GM23338 (cell line): ENCODE measurements around the gene YES1. TPM values are rescaled to one million over a fixed set of nuclear protein-coding genes. Genes with fewer than 3 reads are reported as not detected.
A peak's percentile ranks its signal among the peaks of the same experiment; 100 is the strongest.

Source experiments
- ATAC-seq: fragments of 200-7000 bp; cut with Tn5 transposase; 3 replicates; pipeline ENCODE4 v1.9.1; 2020
- DNase-seq: peaks from one replicate; pipeline ENCODE4 v3.0.0-alpha.2; 2015; ENCODE audit warnings: low spot score
- H2AFZ ChIP-seq: fragments of 200-600 bp; sonication (generic); 2 replicates; pipeline ENCODE4 v1.8.0; 2016; ENCODE audit warnings: antibody characterized with exemption, mild to moderate bottlenecking, moderate library complexity
- H3F3A ChIP-seq: fragments of 200-600 bp; sonication (generic); replicated peaks from 2 replicates; pipeline ENCODE4 v1.8.0; 2017; ENCODE audit warnings: antibody characterized with exemption, mixed run types, low read depth
- H3K27ac ChIP-seq: fragments of 200-600 bp; sonication (generic); 2 replicates; pipeline ENCODE4 v1.6.1; 2016; ENCODE audit warnings: low read depth
- H3K27me3 ChIP-seq: fragments of 200-600 bp; sonication (generic); 2 replicates; pipeline ENCODE4 v1.8.0; 2016; ENCODE audit warnings: mild to moderate bottlenecking, mixed run types, moderate library complexity; ENCODE audit not compliant: insufficient read depth
- H3K36me3 ChIP-seq: fragments of 200-600 bp; sonication (generic); 2 replicates; pipeline ENCODE4 v1.8.0; 2016; ENCODE audit warnings: mild to moderate bottlenecking; ENCODE audit not compliant: insufficient read depth
- H3K4me1 ChIP-seq: fragments of 200-600 bp; sonication (generic); 2 replicates; pipeline ENCODE4 v1.8.0; 2016; ENCODE audit warnings: mild to moderate bottlenecking, moderate library complexity; ENCODE audit not compliant: insufficient read depth
- H3K4me2 ChIP-seq: fragments of 200-600 bp; sonication (generic); 2 replicates; pipeline ENCODE4 v1.7.1; 2017; ENCODE audit warnings: mixed run types
- H3K4me3 ChIP-seq: fragments of 200-600 bp; sonication (generic); 2 replicates; pipeline ENCODE4 v1.6.1; 2016; ENCODE audit warnings: mixed run types
- H3K79me2 ChIP-seq: fragments of 200-600 bp; sonication (generic); replicated peaks from 2 replicates; pipeline ENCODE4 v1.8.0; 2017; ENCODE audit warnings: mild to moderate bottlenecking; ENCODE audit not compliant: insufficient read depth
- H3K9me2 ChIP-seq: fragments of 200-600 bp; sonication (generic); 2 replicates; pipeline ENCODE4 v1.8.0; 2017; ENCODE audit not compliant: insufficient read depth
- H4K20me1 ChIP-seq: fragments of 200-600 bp; sonication (generic); replicated peaks from 2 replicates; pipeline ENCODE4 v1.8.0; 2017; ENCODE audit warnings: mild to moderate bottlenecking; ENCODE audit not compliant: insufficient read depth
- H3K27ac Mint-ChIP-seq: 2 replicates; pipeline ENCODE4 v1.8.0; 2020; ENCODE audit warnings: inconsistent platforms, mild to moderate bottlenecking, moderate library complexity, mixed read lengths
- H3K27me3 Mint-ChIP-seq: 3 replicates; pipeline ENCODE4 v1.8.0; 2022; ENCODE audit warnings: low read depth, mild to moderate bottlenecking, moderate library complexity, mixed read lengths, inconsistent platforms; ENCODE audit not compliant: insufficient read depth, poor library complexity
- H3K36me3 Mint-ChIP-seq: 3 replicates; pipeline ENCODE4 v1.8.0; 2021; ENCODE audit warnings: low read depth, mild to moderate bottlenecking, inconsistent platforms, moderate library complexity, mixed read lengths
- H3K4me1 Mint-ChIP-seq: 3 replicates; pipeline ENCODE4 v1.8.0; 2020; ENCODE audit warnings: mild to moderate bottlenecking, inconsistent platforms, mixed read lengths
- H3K4me3 Mint-ChIP-seq: 3 replicates; pipeline ENCODE4 v1.8.0; 2021; ENCODE audit warnings: moderate library complexity, mild to moderate bottlenecking, inconsistent platforms, mixed read lengths
- H3K9me3 Mint-ChIP-seq: 3 replicates; pipeline ENCODE4 v1.8.0; 2020; ENCODE audit warnings: moderate library complexity, mild to moderate bottlenecking, inconsistent platforms, mixed read lengths
- CREB1 ChIP-seq: fragments of 250-450 bp; sonication (Bioruptor Pico); IDR thresholded peaks from 2 replicates; pipeline ENCODE4 v1.5.0; 2020; ENCODE audit warnings: low read depth, mild to moderate bottlenecking, moderate library complexity
- ETS1 ChIP-seq: IDR thresholded peaks from 2 replicates; pipeline ENCODE4 v1.6.1; 2016; ENCODE audit warnings: antibody characterized with exemption
- EZH2 ChIP-seq: fragments of 200-600 bp; sonication (generic); IDR thresholded peaks from one replicate; pipeline ENCODE4 v1.8.0; 2017; ENCODE audit warnings: antibody characterized with exemption, mild to moderate bottlenecking, low read depth; ENCODE audit not compliant: unreplicated experiment
- EZH2phosphoT487 ChIP-seq: fragments of 200-600 bp; sonication (generic); IDR thresholded peaks from one replicate; pipeline ENCODE4 v1.8.1; 2018; ENCODE audit warnings: antibody characterized with exemption; ENCODE audit not compliant: unreplicated experiment
- JUNB ChIP-seq: IDR thresholded peaks from one replicate; pipeline ENCODE4 v1.6.1; 2016; ENCODE audit warnings: antibody characterized with exemption; ENCODE audit not compliant: unreplicated experiment
- NANOG ChIP-seq: IDR thresholded peaks from 2 replicates; pipeline ENCODE4 v1.6.1; 2016; ENCODE audit warnings: antibody characterized with exemption, borderline replicate concordance
- POLR2AphosphoS5 ChIP-seq: IDR thresholded peaks from 2 replicates; pipeline ENCODE4 v1.6.1; 2016; ENCODE audit warnings: antibody characterized with exemption, low read depth
- STAT1 ChIP-seq: IDR thresholded peaks from one replicate; pipeline ENCODE4 v1.6.1; 2016; ENCODE audit warnings: antibody characterized with exemption; ENCODE audit not compliant: unreplicated experiment
- ZNF114 ChIP-seq: fragments of 250-450 bp; sonication (Bioruptor Pico); IDR thresholded peaks from 2 replicates; pipeline ENCODE4 v1.5.0; 2020; ENCODE audit warnings: mild to moderate bottlenecking, moderate library complexity
- ZNF331 ChIP-seq: fragments of 250-450 bp; sonication (Bioruptor Pico); IDR thresholded peaks from 2 replicates; pipeline ENCODE4 v1.5.0; 2020; ENCODE audit warnings: low read depth, mild to moderate bottlenecking, moderate library complexity
- polyA plus RNA-seq: library from polyadenylated mRNA; unstranded; fragments of >200 nt; fragmentation: Nextera tagmentation; extraction: Ambion mirVana; gene quantifications from 2 replicates; pipeline ENCODE4 v1.2.1, GENCODE V29; 2016
- total RNA-seq: library from RNA; depleted of rRNA; stranded (reverse); fragments of >200 nt; shearing (Covaris generic); gene quantifications from 2 replicates; pipeline ENCODE4 v1.2.3, GENCODE V29; 2014
- TF ChIP-seq, protein P1 (sequence below), 2 experiments: fragments of 200-600 bp in 1 of 2; sonication (generic) in 1 of 2; conservative IDR thresholded peaks; 2 replicates each; pipeline versions ENCODE4 v1.5.1 to v1.6.1; 2016 to 2017; ENCODE audit warnings: antibody characterized with exemption in 2 of 2, low read depth in 2 of 2, mild to moderate bottlenecking in 2 of 2, moderate library complexity in 1 of 2
- TF ChIP-seq, protein P2 (sequence below): IDR thresholded peaks from one replicate; pipeline ENCODE4 v1.6.1; 2018; ENCODE audit warnings: antibody characterized with exemption; ENCODE audit not compliant: unreplicated experiment
- TF ChIP-seq, protein P3 (sequence below): fragments of 250-450 bp; sonication (Bioruptor Pico); IDR thresholded peaks from 2 replicates; pipeline ENCODE4 v1.5.0; 2020; ENCODE audit warnings: mild to moderate bottlenecking, moderate library complexity

Gene YES1
- total and polyA plus RNA-seq, 2 experiments from 2014 or later, result 25.4 to 327 TPM

DNA sequence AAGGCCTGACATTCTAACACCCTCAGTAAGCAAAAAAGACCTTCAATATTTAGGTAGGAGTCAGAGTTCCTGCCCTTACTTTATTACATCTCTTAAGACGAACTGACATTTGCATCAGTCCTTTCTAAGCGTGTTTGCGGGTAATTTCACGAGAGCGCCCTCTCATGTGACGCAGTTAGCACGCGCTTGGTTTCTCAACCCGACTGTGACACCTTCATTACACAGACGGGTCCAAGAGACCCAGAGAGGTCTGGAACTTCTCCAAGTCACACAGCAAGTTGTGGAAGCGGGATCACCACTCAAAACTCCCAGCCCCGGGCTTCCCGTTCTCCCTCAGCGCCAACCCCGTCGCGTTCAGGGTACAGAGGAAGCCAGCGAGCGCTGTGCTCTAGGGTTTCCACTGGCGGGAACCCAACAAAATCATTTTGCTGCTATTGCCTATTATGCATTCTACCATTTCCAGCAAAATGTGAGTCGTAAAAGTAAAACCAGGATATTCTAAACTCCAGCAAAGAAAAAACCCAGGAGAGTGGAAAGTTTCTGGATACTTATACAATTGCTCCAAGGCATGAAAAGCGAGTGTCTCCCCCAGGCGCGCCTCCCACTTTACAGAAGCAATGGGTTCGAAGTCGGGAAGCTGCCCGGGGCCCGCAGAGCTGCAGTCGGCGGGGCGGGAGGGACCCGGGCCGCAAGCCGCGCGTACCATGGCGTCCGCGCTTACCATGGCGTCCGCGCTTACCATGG lies 100.2 kb downstream of the YES1 start:
- Histone ChIP-seq H3K4me3 (peak overlapping the region; percentile 98), H3K27ac (peak overlapping the region; percentile 79; the same call in 1 of the 2 replicates), H4K20me1 (peaks cover 32% of the 10 kb centered on the region), H3F3A (peaks cover 5% of the 10 kb centered on the region; the same call in 1 of the 2 replicates), H3K9me2 (no peaks in the 10 kb centered on the region), H3K4me2 (peak overlapping the region; percentile 96), H2AFZ (peak overlapping the region; percentile 99), H3K36me3 (no peaks in the 10 kb centered on the region; the same call in 1 of the 2 replicates), H3K4me1 (peaks cover 6% of the 10 kb centered on the region), H3K79me2 (peaks cover 48% of the 10 kb centered on the region), H3K27me3 (0 out of 2 replicates have a peak, but pooled peaks cover 7% of the 10 kb centered on the region)
- H3K4me3 Mint-ChIP-seq, result peak overlapping the region; percentile 78
- H3K4me1 Mint-ChIP-seq, result peaks cover 7% of the 10 kb centered on the region
- H3K36me3 Mint-ChIP-seq, result peaks cover 29% of the 10 kb centered on the region
- peak; percentile 13 for ATAC-seq
- DNase-seq, result peak; percentile 41
- peaks cover 6% of the 10 kb centered on the region for H3K27me3 Mint-ChIP-seq
- TF ChIP-seq NANOG, result no peak
- TF ChIP-seq EZH2, result no peak
- TF ChIP-seq EZH2phosphoT487, result no peak
- TF ChIP-seq ZNF331, result no peak
- TF ChIP-seq, protein P1, sequence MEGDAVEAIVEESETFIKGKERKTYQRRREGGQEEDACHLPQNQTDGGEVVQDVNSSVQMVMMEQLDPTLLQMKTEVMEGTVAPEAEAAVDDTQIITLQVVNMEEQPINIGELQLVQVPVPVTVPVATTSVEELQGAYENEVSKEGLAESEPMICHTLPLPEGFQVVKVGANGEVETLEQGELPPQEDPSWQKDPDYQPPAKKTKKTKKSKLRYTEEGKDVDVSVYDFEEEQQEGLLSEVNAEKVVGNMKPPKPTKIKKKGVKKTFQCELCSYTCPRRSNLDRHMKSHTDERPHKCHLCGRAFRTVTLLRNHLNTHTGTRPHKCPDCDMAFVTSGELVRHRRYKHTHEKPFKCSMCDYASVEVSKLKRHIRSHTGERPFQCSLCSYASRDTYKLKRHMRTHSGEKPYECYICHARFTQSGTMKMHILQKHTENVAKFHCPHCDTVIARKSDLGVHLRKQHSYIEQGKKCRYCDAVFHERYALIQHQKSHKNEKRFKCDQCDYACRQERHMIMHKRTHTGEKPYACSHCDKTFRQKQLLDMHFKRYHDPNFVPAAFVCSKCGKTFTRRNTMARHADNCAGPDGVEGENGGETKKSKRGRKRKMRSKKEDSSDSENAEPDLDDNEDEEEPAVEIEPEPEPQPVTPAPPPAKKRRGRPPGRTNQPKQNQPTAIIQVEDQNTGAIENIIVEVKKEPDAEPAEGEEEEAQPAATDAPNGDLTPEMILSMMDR (conservative IDR thresholded peaks at IDR 0.05; ENCODE audit: low read depth in 2 of 2), result peak in 1 of 2 experiments; percentile 38; a peak in 2 of 4 replicates
- TF ChIP-seq, protein P2, sequence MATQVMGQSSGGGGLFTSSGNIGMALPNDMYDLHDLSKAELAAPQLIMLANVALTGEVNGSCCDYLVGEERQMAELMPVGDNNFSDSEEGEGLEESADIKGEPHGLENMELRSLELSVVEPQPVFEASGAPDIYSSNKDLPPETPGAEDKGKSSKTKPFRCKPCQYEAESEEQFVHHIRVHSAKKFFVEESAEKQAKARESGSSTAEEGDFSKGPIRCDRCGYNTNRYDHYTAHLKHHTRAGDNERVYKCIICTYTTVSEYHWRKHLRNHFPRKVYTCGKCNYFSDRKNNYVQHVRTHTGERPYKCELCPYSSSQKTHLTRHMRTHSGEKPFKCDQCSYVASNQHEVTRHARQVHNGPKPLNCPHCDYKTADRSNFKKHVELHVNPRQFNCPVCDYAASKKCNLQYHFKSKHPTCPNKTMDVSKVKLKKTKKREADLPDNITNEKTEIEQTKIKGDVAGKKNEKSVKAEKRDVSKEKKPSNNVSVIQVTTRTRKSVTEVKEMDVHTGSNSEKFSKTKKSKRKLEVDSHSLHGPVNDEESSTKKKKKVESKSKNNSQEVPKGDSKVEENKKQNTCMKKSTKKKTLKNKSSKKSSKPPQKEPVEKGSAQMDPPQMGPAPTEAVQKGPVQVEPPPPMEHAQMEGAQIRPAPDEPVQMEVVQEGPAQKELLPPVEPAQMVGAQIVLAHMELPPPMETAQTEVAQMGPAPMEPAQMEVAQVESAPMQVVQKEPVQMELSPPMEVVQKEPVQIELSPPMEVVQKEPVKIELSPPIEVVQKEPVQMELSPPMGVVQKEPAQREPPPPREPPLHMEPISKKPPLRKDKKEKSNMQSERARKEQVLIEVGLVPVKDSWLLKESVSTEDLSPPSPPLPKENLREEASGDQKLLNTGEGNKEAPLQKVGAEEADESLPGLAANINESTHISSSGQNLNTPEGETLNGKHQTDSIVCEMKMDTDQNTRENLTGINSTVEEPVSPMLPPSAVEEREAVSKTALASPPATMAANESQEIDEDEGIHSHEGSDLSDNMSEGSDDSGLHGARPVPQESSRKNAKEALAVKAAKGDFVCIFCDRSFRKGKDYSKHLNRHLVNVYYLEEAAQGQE, result no peak
- TF ChIP-seq, protein P3, sequence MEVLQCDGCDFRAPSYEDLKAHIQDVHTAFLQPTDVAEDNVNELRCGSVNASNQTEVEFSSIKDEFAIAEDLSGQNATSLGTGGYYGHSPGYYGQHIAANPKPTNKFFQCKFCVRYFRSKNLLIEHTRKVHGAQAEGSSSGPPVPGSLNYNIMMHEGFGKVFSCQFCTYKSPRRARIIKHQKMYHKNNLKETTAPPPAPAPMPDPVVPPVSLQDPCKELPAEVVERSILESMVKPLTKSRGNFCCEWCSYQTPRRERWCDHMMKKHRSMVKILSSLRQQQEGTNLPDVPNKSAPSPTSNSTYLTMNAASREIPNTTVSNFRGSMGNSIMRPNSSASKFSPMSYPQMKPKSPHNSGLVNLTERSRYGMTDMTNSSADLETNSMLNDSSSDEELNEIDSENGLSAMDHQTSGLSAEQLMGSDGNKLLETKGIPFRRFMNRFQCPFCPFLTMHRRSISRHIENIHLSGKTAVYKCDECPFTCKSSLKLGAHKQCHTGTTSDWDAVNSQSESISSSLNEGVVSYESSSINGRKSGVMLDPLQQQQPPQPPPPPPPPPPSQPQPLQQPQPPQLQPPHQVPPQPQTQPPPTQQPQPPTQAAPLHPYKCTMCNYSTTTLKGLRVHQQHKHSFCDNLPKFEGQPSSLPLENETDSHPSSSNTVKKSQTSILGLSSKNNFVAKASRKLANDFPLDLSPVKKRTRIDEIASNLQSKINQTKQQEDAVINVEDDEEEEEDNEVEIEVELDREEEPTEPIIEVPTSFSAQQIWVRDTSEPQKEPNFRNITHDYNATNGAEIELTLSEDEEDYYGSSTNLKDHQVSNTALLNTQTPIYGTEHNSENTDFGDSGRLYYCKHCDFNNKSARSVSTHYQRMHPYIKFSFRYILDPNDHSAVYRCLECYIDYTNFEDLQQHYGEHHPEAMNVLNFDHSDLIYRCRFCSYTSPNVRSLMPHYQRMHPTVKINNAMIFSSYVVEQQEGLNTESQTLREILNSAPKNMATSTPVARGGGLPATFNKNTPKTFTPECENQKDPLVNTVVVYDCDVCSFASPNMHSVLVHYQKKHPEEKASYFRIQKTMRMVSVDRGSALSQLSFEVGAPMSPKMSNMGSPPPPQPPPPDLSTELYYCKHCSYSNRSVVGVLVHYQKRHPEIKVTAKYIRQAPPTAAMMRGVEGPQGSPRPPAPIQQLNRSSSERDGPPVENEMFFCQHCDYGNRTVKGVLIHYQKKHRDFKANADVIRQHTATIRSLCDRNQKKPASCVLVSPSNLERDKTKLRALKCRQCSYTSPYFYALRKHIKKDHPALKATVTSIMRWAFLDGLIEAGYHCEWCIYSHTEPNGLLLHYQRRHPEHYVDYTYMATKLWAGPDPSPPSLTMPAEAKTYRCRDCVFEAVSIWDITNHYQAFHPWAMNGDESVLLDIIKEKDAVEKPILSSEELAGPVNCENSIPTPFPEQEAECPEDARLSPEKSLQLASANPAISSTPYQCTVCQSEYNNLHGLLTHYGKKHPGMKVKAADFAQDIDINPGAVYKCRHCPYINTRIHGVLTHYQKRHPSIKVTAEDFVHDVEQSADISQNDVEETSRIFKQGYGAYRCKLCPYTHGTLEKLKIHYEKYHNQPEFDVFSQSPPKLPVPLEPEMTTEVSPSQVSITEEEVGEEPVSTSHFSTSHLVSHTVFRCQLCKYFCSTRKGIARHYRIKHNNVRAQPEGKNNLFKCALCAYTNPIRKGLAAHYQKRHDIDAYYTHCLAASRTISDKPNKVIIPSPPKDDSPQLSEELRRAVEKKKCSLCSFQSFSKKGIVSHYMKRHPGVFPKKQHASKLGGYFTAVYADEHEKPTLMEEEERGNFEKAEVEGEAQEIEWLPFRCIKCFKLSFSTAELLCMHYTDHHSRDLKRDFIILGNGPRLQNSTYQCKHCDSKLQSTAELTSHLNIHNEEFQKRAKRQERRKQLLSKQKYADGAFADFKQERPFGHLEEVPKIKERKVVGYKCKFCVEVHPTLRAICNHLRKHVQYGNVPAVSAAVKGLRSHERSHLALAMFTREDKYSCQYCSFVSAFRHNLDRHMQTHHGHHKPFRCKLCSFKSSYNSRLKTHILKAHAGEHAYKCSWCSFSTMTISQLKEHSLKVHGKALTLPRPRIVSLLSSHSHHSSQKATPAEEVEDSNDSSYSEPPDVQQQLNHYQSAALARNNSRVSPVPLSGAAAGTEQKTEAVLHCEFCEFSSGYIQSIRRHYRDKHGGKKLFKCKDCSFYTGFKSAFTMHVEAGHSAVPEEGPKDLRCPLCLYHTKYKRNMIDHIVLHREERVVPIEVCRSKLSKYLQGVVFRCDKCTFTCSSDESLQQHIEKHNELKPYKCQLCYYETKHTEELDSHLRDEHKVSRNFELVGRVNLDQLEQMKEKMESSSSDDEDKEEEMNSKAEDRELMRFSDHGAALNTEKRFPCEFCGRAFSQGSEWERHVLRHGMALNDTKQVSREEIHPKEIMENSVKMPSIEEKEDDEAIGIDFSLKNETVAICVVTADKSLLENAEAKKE (CRISPR knock-in tag), result no peak
- TF ChIP-seq CREB1 (CRISPR knock-in tag), result peak; percentile 44
- no peak for TF ChIP-seq STAT1
- TF ChIP-seq POLR2AphosphoS5, result no peak; the same call in 1 of the 2 replicates
- TF ChIP-seq ETS1, result no peak
- TF ChIP-seq JUNB, result no peak
- no peak for TF ChIP-seq ZNF114 (CRISPR knock-in tag)
- peaks cover 7% of the 10 kb centered on the region; the same call in 2 of the 3 replicates for H3K9me3 Mint-ChIP-seq
- peak overlapping the region; percentile 85 for H3K27ac Mint-ChIP-seq
